ENCODE results near the gene TMEM158.

GRCh38 chr3:45227071-45227820, 1.2 kb upstream of the TMEM158 start:
- TF ChIP-seq CTCF (optimal IDR thresholded peaks at IDR 0.05 in 1 of 3, IDR thresholded peaks at IDR 0.05 in 1 of 3, conservative IDR thresholded peaks at IDR 0.05 in 1 of 3; ENCODE audit: extremely low read depth in 1 of 3, insufficient read depth in 2 of 3, low read length in 3 of 3): no peak
- TF ChIP-seq EZH2 (IDR thresholded peaks at IDR 0.05; ENCODE audit: low read length): no peak
